Erythroblast (primary cell): Measurements from ENCODE around the gene SH3TC2.

Source experiments
- GATA1 ChIP-seq: IDR thresholded peaks from 2 replicates; pipeline ENCODE4 v1.6.1; 2011; ENCODE audit warnings: low read depth, mild to moderate bottlenecking, control low read depth, low read length, moderate library complexity
- POLR2A ChIP-seq: IDR thresholded peaks from 2 replicates; pipeline ENCODE4 v1.6.1; 2011; ENCODE audit warnings: mild to moderate bottlenecking, low read length

GRCh38 chr5:149046196-149046829, 16.5 kb downstream of the SH3TC2 start:
- TF ChIP-seq POLR2A (no peak), GATA1 (peak; percentile 11)
